DOHH2 (cell line): ENCODE data around the gene MAGEC1.

ENCODE experiments used
- H3F3A ChIP-seq: fragments of 200-600 bp; sonication (generic), shearing (Covaris generic); 2 replicates; pipeline ENCODE4 v1.6.0; 2016; ENCODE audit warnings: antibody characterized with exemption, mild to moderate bottlenecking; ENCODE audit not compliant: control insufficient read depth, insufficient read depth
- H3K27ac ChIP-seq: fragments of 200-600 bp; sonication (generic); 2 replicates; pipeline ENCODE4 v1.5.1; 2014; ENCODE audit warnings: low read depth, mild to moderate bottlenecking, low read length, moderate library complexity
- H3K27me3 ChIP-seq: fragments of 200-600 bp; sonication (generic); 2 replicates; pipeline ENCODE4 v1.6.1; 2014; ENCODE audit warnings: mild to moderate bottlenecking, low read length, mixed read lengths; ENCODE audit not compliant: control insufficient read depth
- H3K36me3 ChIP-seq: fragments of 200-600 bp; sonication (generic); 2 replicates; pipeline ENCODE4 v1.6.1; 2014; ENCODE audit warnings: mild to moderate bottlenecking, low read length, moderate library complexity, mixed read lengths; ENCODE audit not compliant: control insufficient read depth
- H3K4me1 ChIP-seq: fragments of 200-600 bp; sonication (generic); 2 replicates; pipeline ENCODE4 v1.6.1; 2014; ENCODE audit warnings: mild to moderate bottlenecking, low read length, mixed read lengths; ENCODE audit not compliant: control insufficient read depth
- H3K4me2 ChIP-seq: fragments of 200-600 bp; sonication (generic); 2 replicates; pipeline ENCODE4 v1.6.0; 2014; ENCODE audit warnings: mild to moderate bottlenecking, low read length, moderate library complexity
- H3K4me3 ChIP-seq: fragments of 200-600 bp; sonication (generic); 2 replicates; pipeline ENCODE4 v1.5.1; 2014; ENCODE audit warnings: mild to moderate bottlenecking, low read length, mixed read lengths
- H3K79me2 ChIP-seq: fragments of 200-600 bp; sonication (generic); 2 replicates; pipeline ENCODE4 v1.6.1; 2014; ENCODE audit warnings: mild to moderate bottlenecking, low read length, mixed read lengths; ENCODE audit not compliant: control insufficient read depth
- H3K9me2 ChIP-seq: fragments of 200-600 bp; sonication (generic); replicated peaks from 2 replicates; pipeline ENCODE4 v1.6.1; 2014; ENCODE audit warnings: mild to moderate bottlenecking, low read length, mixed read lengths; ENCODE audit not compliant: control insufficient read depth
- H3K9me3 ChIP-seq: fragments of 200-600 bp; sonication (generic); 2 replicates; pipeline ENCODE4 v1.6.1; 2014; ENCODE audit warnings: antibody characterized with exemption, low read length, mixed read lengths; ENCODE audit not compliant: control insufficient read depth, insufficient read depth
- H4K20me1 ChIP-seq: fragments of 200-600 bp; sonication (generic); 2 replicates; pipeline ENCODE4 v1.6.0; 2014; ENCODE audit warnings: low read depth, mild to moderate bottlenecking, antibody characterized with exemption, low read length, moderate library complexity; ENCODE audit not compliant: control insufficient read depth, insufficient read depth
- EZH2phosphoT487 ChIP-seq: fragments of 200-600 bp; sonication (generic); IDR thresholded peaks from 2 replicates; pipeline ENCODE4 v1.6.1; 2017; ENCODE audit warnings: borderline replicate concordance, mild to moderate bottlenecking, antibody characterized with exemption, low read length, moderate library complexity, mixed read lengths
- TF ChIP-seq, protein P1 (sequence below): fragments of 200-600 bp; sonication (generic); IDR thresholded peaks from one replicate; pipeline ENCODE4 v1.5.1; 2014; ENCODE audit warnings: antibody characterized with exemption, mild to moderate bottlenecking, low read depth, low read length; ENCODE audit not compliant: poor library complexity, severe bottlenecking

The MAGEC1 gene

DNA sequence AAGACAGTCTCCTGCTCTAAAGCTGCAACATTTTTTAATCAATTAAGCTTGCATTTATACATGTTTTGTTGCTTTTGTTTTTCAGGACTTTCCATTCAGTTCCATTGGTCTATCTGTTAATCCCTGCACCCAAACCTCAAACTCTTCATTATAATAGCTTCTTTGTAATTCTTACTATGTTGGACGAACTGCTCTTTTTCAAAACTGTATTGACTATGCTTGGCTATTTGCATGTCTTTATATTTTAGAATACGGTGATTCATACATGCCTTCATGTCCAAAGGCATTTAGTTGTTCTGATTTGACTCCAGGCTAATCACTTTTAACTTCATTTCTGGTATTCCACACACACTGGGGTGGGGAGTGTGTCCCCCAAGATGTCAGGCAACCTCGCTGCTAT, 14.1 kb downstream of the MAGEC1 start:
- no peaks in the 10 kb centered on the region for H3F3A ChIP-seq
- no peaks in the 10 kb centered on the region for H3K79me2 ChIP-seq
- TF ChIP-seq, protein P1, sequence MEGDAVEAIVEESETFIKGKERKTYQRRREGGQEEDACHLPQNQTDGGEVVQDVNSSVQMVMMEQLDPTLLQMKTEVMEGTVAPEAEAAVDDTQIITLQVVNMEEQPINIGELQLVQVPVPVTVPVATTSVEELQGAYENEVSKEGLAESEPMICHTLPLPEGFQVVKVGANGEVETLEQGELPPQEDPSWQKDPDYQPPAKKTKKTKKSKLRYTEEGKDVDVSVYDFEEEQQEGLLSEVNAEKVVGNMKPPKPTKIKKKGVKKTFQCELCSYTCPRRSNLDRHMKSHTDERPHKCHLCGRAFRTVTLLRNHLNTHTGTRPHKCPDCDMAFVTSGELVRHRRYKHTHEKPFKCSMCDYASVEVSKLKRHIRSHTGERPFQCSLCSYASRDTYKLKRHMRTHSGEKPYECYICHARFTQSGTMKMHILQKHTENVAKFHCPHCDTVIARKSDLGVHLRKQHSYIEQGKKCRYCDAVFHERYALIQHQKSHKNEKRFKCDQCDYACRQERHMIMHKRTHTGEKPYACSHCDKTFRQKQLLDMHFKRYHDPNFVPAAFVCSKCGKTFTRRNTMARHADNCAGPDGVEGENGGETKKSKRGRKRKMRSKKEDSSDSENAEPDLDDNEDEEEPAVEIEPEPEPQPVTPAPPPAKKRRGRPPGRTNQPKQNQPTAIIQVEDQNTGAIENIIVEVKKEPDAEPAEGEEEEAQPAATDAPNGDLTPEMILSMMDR, result no peak
- TF ChIP-seq EZH2phosphoT487, result no peak
- H3K36me3 ChIP-seq, result no peaks in the 10 kb centered on the region
- no peaks in the 10 kb centered on the region for H3K9me3 ChIP-seq
- H3K4me3 ChIP-seq, result no peak overlapping the region
- H3K9me2 ChIP-seq, result no peaks in the 10 kb centered on the region
- no peak overlapping the region for H3K27ac ChIP-seq
- no peak overlapping the region for H3K4me2 ChIP-seq
- H4K20me1 ChIP-seq, result no peaks in the 10 kb centered on the region
- H3K27me3 ChIP-seq, result no peaks in the 10 kb centered on the region
- no peaks in the 10 kb centered on the region for H3K4me1 ChIP-seq

DNA sequence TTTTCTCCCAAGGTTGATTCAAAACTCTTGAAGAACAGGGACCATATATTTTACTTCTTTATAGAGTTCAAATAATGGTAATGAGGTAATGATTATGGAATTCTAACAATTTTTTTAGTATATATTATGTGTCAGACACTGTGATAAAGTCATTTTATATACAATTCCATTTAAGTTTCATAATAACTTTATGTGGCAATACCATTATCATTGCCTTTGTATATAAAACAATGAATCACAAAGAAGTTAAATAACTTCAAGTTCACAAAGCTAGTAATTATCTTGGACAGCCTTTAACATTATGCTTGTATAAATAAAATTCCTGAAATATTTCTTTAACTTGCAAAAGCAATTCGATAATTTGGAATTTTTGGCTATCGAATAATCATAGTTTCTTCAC, 20.6 kb downstream of the MAGEC1 start:
- Histone ChIP-seq H3F3A (no peaks in the 10 kb centered on the region), H3K36me3 (no peaks in the 10 kb centered on the region), H3K27me3 (no peaks in the 10 kb centered on the region), H4K20me1 (no peaks in the 10 kb centered on the region), H3K9me3 (no peaks in the 10 kb centered on the region), H3K79me2 (no peaks in the 10 kb centered on the region), H3K9me2 (no peaks in the 10 kb centered on the region), H3K27ac (no peak overlapping the region), H3K4me1 (no peaks in the 10 kb centered on the region), H3K4me2 (no peak overlapping the region), H3K4me3 (no peak overlapping the region)
- TF ChIP-seq, protein P1, result no peak
- no peak for TF ChIP-seq EZH2phosphoT487

DNA sequence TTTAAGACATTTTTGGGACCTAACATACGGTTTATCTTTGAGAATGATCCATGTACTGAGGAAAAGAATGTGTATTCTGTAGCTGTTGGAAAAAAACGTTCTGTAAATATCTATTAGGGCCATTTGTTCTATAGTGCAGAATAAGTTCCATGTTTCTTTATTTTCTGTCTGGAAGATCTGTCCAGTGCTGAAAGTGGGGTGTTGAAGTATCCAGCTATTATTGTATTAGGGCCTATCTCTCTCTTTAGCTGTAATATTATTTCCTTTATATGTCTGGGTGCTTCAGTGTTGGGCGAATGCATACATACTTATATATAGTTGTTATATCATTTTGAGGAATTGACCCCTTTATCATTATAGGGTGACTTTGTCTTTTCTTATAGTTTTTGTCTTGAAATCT, 24.7 kb downstream of the MAGEC1 start:
- Histone ChIP-seq H3K4me3 (no peak overlapping the region), H3K9me2 (no peaks in the 10 kb centered on the region), H3K4me2 (no peak overlapping the region), H3K79me2 (no peaks in the 10 kb centered on the region), H3K27ac (no peak overlapping the region), H3K9me3 (no peaks in the 10 kb centered on the region), H3F3A (no peaks in the 10 kb centered on the region), H3K4me1 (no peaks in the 10 kb centered on the region), H3K27me3 (no peaks in the 10 kb centered on the region), H3K36me3 (no peaks in the 10 kb centered on the region), H4K20me1 (no peaks in the 10 kb centered on the region)
- TF ChIP-seq EZH2phosphoT487, result no peak
- TF ChIP-seq, protein P1, result no peak
